Measurements from ENCODE around the gene DHRSX.
"Not testable (repeated sequence)": the region's sequence is repeated elsewhere in the genome, so short reads cannot be mapped to it uniquely, and the experiment has no call there.

Gene DHRSX

DNA sequence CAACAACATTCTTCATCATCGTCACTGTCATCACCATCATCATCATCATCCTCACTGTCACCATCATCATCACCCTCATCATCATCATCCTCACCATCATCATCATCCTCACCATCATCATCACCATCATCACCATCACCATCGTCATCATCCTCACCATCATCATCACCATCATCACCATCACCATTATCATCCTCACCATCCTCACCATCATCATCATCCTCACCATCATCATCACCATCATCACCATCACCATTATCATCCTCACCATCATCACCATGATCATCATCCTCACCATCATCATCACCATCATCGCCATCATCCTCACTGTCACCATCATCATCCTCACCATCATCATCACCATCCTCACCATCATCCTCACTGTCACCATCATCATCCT lies 18.9 kb upstream of the DHRSX start:
- DNase-seq (ENCODE audit: low spot score): not testable (repeated sequence)

DNA sequence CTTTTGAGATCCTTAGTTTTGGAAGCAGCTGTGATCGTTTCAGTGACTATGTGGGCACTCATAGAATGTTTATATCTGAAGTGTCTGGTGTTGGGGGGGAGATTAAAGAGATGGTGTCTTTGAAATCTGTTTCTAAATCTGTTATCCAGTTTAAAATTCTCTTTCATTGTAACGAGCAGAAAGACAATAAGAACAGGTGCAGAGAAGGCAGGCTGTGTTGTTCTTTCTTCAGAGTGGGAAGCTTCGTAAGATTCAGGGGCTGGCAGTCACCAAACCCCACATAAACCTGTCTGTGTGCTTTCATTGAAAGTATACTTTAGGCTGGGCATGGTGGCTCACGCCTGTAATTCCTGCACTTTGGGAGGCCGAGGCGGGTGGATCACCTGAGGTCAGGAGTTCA lies 16.3 kb upstream of the DHRSX start:
- no peak for DNase-seq (ENCODE audit: low spot score)

DNA sequence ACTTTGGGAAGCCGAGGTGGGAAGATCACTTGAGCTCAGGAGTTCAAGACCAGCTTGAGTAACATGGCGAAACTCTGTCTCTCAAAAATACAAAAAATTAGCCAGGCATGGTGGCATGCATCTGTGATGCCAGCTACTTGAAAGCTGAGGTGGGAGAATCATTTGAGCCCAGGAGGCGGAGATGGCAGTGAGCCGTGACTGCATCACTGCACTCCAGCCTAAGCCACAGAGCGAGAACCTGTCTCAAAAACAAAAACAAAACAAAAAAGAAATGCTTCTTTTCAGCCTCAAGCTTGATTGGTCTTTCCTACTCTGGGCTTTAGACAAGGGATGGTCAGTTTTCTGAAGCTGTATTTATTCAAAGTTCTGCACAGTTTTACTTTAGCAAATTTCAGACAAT lies 15.8 kb upstream of the DHRSX start:
- DNase-seq (ENCODE audit: low spot score): no peak

DNA sequence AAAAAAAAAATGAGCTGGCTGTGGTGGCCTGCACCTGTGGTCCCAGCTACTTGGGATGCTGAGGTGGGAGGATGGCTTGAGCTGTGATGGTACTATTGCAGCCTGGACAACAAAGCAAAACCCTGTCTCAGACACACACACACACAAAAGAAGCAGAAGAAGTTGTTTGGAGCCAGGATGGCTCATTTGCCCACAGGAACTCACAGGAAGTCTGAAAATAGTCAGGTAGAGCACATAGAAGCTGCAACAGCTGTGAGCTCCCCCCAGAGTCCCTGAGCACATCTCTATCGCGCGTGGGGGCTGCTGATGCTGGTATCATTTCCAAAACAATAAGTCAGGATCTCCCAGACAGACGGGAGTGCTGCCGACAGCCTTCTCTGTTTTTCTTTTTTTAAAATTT lies 13.4 kb upstream of the DHRSX start:
- no peak for DNase-seq (ENCODE audit: low spot score)

DNA sequence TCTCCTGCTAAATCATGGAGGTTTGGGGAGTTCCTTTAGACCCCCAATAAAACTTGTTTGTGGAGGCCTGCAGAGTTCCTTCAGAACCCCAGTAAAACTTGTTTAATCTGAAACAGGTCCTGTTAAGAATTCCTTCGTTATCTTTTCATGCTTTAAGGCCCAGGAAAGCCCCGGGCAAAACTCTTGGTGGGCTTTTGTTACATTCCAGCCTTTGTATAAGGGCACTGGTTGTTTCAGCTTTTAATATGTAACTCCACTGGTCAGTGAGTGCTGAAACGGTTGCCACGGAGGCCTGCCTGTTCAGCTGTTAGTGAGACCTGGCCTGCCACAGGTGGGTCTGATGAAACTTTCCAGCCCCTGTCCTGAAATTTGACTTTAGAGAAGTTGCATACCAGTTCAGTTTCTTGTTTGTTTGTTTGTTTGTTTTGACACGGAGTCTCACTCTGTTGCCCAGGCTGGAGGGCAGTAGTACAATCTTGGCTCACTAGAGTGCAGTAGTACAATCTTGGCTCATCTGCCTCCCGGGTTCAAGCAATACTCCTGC lies 12.4 kb upstream of the DHRSX start:
- DNase-seq (ENCODE audit: low spot score): no peak

DNA sequence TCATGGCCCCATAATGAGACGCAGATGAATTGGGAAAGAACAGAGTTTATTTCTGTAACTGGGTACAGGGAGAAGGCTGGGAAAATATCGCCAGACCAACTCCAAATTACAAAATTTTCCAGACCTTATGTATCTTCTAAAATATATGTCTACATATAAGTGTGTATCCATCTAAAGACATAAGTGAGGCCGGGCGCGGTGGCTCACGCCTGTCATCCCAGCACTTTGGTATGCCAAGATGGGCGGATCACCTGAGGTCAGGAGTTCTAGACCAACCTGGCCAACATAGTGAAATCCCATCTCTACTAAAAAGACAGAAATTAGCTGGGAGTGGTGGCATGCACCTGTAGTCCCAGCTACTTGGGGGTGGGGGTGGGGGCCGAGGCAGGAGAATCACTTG lies 11.7 kb upstream of the DHRSX start:
- no peak for DNase-seq (ENCODE audit: low spot score)

DNA sequence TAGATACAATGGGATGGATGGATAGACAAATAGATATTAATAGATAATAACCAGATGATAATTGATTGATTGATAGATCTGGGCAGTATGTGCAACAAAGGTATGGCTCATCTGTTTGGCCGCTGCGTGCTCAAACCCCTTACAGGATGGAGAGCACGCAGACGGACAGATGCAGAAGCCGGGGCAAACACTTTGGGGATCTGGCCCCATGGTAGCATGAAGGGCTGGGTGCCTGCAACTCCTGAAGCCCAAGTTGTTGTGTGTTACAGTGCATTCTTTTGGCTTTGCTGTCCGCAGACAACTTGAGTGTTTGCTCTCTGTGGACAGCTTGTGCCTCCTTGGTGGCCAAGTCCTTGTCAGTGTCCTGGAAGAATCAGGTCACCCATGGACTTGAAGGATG lies 10.6 kb upstream of the DHRSX start:
- no peak for DNase-seq (ENCODE audit: low spot score)

DNA sequence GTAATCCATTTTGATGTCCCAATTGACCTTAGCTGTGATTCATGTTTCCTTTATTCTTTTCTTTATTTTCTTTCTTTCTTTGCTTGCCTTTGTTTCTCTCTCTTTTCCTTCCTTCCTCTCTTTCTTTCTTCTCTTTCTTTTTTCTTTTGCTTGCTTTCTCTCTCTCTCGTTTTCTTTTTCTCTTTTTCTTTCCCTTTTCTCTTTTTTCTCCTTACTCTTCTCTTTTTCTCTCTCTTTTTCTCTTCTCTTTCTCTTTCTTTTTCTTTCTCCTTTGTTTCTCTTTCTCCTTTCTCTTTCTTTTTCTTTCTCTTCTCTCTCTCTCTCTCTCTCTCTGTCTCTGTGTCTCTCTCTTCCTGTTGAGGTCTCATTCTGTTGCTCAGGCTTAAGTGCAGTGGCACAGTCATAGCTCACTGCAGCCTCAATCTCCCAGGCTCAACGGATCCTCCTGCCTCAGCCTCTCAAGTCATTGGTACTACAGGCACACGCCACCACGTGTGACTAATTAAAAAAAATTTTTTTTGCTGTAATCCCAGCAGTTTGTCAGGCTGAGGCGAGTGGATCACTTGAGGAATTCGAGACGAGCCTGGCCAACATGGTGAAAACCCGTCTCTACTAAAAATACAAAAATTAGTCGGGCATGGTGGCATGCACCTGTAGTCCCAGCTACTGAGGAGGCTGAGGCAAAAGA lies 8.0 kb upstream of the DHRSX start:
- no peak for DNase-seq (ENCODE audit: low spot score)

DNA sequence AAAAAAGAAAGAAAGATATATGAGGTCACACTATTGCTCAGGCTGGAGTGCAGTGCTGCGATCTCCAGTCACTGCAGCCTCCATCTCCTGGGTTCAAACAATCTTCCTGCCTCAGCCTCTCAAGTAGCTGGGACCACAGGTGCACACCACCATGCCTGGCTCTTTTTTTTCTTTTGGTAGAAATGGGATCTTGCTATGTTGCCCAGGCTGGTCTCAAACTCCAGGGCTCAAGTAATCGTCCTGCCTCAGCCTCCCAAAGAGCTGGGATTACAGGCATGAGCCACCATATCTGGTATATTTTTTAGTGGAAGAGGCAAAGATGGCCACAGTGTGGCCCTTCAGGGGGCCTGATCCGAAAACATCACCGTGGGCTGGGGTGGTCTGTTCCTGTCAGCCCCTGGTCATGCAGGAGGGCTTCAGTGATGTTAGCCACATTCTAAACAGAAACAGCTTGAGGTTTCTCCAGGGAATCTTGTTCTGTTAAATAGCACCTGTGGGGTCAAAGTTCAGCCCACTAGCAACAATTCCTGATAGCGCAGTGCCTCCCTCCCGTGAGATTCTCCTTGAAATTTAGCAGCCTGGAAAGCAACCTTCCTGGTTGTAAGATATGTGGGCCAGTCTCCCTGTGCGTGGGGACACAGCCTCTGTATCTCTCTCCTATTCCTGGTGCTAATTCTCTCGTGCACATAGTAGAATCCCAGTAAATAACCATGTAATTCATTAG lies 7.3 kb upstream of the DHRSX start:
- no peak for DNase-seq (ENCODE audit: low spot score)

DNA sequence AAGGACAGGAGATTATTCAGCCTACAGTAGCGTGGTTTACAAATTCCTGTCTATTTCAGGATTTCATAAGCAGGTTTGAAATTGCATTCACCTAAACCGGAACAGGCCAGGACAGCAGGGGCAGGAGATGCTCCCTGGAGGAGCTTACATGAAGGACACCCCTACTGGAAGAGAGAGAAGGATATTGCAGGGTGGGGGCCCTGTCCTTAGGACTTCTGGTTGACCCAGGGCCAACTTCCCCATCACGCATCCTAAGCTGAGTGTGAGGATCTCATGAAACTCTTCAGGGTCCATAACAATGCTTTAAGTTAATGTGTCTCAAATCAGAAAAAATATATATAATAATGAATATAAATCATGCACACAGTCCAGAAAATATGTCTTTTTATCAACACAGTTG lies 6.4 kb upstream of the DHRSX start:
- DNase-seq (ENCODE audit: low spot score): no peak

DNA sequence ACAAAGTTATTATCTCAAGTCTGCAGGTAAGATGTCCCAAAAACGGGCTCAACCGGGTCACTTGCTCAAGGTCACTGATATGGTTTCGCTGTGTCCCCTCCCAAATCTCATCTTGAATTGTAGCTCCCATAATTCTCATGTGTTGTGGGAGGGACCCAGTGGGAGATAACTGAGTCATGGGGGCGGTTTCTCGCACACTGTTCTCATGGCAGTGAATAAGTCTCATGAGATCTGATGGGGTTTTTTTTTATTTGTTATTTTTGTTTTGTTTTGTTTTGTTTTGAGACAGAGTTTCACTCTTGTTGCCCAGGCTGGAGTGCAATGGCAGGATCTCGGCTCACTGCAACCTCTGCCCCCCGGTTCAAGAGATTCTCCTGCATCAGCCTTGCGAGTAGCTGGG lies 4.6 kb upstream of the DHRSX start:
- DNase-seq (ENCODE audit: low spot score): not testable (repeated sequence)

DNA sequence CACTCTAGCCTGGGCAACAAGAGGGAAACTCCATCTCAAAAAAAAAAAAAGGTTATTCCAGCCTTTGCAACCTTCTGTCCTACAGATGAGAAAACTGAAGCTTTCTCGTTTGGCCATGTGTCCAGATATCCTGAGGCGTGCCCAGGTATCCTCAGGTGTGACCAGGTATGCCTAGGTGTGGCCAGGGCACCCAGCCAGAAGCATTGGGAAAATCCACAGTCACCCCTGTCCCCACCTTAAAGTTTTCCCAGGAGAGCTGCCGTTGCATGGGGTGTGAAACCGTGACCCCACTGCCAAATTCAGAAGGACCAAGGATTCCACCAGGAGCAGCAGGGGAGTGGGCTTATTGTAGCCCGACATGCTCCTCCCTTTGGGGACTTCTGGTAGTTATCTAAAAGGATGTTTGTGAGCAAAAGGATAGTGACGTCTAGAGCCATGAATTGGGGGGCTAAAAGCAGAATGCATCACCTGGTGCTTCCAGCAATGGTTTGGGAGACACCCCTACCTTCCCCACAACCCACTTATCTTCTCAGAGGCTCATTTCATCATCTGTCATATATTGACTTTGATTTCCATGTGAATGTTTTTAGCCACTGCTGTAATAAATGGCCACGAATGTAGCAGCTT lies 4.0 kb upstream of the DHRSX start:
- DNase-seq (ENCODE audit: low spot score): no peak

DNA sequence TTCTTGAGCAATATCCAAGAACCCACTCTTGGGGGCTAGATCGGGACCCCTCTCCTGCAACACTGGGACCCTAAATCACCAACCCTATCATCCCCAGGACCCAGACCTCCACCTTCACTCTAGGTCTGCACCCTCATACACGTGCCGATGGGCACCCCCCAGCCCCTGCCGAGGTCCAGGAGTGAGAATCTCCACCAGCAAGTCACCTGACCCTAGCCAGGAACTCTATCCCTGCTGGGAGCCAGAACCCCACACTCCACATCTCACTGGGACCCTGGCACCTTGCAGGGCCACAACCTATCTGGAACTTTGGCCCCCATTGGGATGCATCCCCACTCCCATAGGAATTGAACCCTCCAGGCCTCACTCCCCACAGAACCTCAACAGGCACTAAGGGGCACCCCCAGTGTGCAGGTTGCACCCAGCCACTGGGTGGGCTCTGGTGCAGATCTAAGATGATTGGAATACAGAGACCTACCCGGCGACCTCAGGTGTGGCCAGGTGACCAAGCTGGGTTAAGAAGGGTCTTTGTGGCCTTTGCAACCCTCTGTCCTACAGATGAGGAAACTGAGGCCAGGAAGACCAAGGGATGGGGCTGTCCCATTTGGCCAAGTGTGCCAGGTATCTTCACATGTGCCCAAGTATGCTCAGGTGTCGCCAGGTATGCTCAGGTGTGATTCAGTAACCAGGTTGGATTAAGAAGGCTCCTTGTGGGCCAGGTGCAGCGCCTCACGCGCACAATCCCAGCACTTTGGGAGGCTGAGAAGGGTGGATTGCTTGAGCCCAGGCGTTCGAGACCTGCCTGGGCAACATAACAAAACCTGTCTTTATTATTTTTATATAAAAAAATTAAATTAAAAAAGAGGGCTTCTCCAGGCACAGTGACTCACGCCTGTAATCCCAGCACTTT lies 3.1 kb upstream of the DHRSX start:
- no peak for DNase-seq (ENCODE audit: low spot score)

DNA sequence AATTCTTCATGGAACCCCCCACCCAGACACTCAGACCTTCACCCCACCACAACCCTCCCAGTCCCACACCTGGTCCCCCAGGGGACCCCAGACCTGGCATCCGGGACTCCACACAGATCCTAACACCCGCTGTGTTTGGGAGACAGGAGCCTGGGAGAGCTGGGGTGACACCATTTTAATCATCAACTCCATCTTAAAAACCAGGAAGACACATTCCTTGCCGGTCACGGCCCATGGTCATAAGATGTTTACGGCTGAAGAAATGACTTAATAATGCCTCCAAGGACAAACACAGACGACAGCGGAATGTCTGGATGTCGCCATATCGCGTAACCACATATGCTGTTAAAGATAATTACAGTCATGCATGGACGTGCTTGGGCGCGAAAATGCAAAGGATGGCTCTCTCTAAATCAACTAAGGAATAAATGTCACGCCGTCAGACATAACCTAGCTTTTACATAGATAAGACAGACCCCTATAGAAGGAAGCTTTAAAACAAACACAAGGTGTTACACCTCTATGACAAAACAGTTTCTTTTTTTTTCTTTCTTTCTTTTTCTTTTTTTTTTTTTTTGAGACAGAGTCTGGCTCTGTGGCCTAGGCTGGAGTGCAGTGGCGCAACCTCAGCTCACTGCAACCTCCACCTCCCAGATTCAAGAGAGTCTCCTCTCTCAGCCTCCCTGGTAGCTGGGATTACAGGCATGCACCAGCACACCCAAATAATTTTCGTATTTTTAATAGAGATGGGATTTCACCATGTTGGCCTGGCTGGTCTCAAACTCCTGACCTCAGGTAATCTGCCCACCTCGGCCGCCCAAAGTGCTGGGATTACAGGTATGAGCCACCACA lies 2.1 kb upstream of the DHRSX start:
- no peak for DNase-seq (ENCODE audit: low spot score)

DNA sequence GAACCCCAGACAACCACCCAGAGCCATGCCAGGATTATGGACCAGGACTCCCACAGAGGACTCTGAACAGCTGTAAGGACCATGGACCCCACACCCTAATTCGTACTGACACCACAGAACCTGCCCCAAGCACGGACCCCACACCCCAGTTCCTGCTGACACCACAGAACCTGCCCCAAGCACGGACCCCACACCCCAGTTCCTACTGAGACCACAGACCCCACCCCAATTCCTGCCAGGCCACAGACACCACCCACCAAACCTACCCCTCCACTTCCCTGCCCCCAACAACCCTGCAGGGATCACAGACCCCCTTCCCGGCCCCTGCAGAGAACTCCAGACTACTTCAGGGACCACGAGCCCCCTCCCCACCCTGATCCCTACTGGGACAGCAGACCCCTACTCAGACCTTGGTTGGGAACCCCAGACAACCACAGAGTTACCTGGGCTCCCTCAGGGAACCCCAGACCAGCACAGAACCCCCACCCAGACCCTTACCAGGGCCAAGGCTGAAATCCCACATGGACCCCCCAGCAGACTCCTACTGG lies 1.4 kb upstream of the DHRSX start:
- no peak for DNase-seq (ENCODE audit: low spot score)

DNA sequence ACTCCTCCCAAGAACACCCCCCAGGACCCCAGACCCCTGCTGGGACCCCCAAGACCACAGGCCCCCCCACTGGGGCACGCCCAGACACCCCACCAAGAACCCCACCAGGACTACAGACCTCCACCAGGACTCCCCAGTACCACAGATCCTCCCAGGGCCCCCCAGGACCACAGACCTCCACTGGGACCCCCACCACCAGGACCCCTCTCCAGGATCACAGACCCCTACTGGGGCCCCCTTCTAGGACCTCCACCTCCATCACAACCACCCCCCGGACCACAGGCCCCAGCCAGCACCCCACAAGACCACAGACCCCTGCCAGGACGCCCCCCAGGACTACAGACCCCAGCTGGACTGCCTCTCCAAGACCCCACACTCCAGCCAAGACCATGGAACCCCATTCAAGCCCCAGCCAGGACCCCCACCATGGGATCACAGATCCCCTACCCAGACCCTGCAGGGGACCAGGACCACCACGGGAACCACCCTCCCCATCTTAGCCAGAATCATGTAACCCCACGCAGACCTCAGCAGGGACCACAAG lies 855 bp upstream of the DHRSX start:
- DNase-seq (ENCODE audit: low spot score): no peak

DNA sequence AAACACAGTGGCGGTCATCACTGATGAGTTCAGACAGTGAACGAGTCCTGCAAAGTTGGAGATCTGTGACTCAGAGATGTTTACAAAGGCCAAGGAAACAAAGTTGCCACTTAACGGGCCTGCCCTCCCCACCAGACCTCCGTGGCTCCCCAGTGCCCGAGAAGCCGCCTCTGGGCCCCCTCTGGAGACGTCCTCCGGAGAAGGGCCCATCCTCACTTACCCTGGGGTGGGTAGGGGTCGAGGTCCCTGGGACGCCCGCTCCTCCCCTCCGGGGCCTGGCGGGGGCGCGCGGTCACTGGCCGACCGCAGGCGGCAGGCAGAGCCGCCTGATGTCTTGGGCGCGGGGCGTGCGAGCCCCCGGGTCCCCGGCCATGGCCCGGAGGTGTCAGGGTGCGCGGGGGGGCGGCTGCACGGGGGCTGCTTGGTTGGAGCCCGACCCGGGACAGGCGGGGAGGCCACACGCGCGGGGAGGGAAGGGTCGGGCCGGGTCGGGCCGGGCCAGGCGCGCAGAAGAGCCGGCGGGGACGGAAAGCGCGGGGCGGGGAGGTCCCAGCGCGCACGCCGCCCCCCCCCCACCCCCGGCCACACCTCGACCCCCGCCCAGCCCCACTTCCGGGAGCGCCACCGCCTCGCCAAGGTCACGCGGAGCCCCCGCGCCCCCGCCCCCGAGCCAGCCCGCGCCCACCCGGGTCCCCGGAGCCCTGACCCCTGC lies 529 bp downstream of the DHRSX start:
- DNase-seq (ENCODE audit: low spot score): peak; percentile 83

DNA sequence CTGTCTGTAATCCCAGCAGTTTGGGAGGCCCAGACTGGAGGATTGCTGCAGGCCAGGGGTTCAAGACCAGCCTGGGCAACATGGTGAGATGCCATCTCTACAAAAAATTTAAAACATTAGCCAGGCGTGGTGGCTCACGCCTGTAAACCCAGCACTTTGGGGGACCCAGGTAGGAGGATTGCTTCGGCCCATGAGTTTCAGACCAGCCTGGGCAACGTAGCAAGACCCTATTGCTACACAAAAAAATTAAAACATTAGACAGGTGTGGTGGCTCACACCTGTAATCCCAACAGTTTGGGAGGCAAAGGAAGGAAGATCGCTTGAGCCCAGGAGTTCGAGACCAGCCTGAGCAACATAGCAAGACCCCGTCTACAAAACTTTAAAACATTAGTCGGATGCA lies 1.3 kb downstream of the DHRSX start:
- DNase-seq (ENCODE audit: low spot score): no peak

DNA sequence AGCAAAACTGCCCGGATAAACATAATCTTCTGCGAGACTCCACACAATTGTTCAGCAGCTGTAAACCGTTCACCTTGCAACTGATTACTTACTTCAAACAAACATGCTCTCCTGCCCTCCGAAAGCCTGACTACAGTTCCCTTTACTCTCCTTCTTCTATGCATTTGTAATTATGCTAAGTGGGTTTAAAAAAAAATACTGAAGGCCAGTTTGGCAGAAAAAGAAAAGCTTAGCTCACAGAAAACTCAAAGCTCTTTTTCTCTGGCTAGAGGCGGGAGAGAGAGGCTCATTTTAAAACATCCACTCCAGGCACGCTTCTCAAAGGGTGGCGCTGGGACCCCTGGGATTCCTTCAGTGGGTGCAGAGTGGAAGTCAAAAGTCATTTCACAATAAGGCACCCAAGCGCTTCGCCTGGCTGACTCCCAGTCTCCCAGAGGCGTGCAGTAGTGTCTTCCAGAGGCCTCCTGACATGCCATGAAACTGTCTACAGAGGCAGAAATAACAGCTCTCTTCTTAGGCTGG lies 1.9 kb downstream of the DHRSX start:
- DNase-seq (ENCODE audit: low spot score): peak; percentile 61
